ENCODE data around the gene UTP25.
"Not testable (repeated sequence)": the region's sequence is repeated elsewhere in the genome, so short reads cannot be mapped to it uniquely, and the experiment has no call there.

The UTP25 gene

DNA sequence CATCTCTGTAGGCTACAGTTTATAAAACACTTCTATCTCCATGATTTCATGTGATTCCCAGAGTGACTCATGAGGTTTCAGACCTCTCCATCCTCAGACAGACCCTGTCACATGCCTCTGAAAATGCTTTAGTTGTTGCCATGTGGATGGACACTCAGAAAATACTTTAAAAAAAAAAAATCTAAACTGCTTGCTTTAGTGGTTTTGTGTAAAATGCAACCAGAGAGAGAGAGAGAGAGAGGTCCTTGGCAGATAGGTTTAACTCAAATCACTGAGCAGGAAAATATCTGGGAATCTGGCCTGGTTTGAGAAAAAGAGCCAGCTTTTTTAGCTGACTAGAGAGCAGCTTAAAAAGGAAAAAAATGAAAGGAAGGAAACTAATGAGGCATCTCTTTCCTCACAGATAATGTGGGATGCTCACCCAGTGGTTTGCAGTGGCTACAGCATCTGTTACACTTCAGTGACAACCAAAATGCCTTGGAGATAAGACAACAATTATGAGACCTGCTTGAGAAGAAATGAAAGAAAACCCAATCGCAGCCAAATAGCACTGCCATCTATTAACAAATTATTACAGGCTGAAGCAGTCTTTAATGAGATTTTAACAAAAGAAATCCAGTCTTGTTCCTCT lies 55.7 kb downstream of the UTP25 start:
- no peaks in the 10 kb centered on the region for H3K36me3 Mint-ChIP-seq
- no peak overlapping the region for H3K27ac Mint-ChIP-seq
- H3K9me3 Mint-ChIP-seq (ENCODE audit: low read depth), result no peaks in the 10 kb centered on the region
- H3K4me3 Mint-ChIP-seq, result no peak overlapping the region
- H3K4me1 Mint-ChIP-seq (ENCODE audit: low read depth), result peaks cover 1% of the 10 kb centered on the region
- peaks cover 22% of the 10 kb centered on the region for H3K27me3 Mint-ChIP-seq

DNA sequence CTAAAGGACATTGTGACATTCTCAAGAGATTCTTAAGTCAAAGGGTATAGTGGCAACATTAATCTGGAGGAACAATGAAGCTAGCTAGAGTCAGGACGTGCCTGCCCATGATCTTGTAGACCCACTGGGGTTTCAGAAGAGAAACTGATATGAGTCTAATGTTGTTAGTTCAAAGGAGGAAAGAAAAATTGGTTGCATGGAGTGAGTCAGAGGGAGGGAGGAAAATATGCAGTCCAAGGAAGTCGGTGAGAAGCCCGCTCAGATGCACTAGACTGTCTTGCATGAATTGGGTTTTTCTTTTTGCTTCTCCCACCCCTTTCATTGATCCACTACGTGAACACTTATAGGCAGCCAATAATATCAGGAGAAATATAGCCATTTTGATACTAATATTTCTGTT lies 56.5 kb downstream of the UTP25 start:
- H3K27me3 Mint-ChIP-seq, result peaks cover 18% of the 10 kb centered on the region
- H3K4me3 Mint-ChIP-seq, result no peak overlapping the region

DNA sequence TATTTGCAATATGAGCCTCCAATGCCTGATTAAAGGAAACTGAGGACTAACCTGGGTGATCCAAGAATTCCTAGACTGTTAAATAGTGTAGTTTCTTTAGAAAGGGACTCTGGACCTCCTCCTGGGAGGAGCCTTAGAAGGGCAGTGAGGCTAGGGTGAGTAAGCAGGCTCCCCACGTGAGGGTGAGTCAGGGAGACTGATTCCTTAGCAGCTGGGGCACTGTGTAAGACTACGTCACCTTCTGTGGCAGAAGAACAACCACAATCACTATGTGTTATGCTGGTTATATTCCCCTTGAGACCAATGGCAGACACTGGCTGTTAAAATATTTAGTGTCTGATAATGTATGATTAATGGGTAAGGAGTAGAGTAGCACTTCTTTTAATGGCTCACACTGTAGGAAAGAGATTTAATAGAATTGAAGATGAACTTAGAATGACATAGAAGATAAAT lies 56.9 kb downstream of the UTP25 start:
- H3K27ac Mint-ChIP-seq, result no peak overlapping the region
- peaks cover 1% of the 10 kb centered on the region for H3K4me1 Mint-ChIP-seq (ENCODE audit: low read depth)
- H3K9me3 Mint-ChIP-seq (ENCODE audit: low read depth), result no peaks in the 10 kb centered on the region
- no peaks in the 10 kb centered on the region for H3K36me3 Mint-ChIP-seq
- H3K4me3 Mint-ChIP-seq, result no peak overlapping the region
- H3K27me3 Mint-ChIP-seq, result peaks cover 18% of the 10 kb centered on the region

More for the DNA sequence above, 56.5 kb downstream of the UTP25 start:
- Mint-ChIP-seq H3K36me3 (no peaks in the 10 kb centered on the region), H3K9me3 (ENCODE audit: low read depth) (no peaks in the 10 kb centered on the region), H3K27ac (no peak overlapping the region), H3K4me1 (ENCODE audit: low read depth) (peaks cover 1% of the 10 kb centered on the region)

DNA sequence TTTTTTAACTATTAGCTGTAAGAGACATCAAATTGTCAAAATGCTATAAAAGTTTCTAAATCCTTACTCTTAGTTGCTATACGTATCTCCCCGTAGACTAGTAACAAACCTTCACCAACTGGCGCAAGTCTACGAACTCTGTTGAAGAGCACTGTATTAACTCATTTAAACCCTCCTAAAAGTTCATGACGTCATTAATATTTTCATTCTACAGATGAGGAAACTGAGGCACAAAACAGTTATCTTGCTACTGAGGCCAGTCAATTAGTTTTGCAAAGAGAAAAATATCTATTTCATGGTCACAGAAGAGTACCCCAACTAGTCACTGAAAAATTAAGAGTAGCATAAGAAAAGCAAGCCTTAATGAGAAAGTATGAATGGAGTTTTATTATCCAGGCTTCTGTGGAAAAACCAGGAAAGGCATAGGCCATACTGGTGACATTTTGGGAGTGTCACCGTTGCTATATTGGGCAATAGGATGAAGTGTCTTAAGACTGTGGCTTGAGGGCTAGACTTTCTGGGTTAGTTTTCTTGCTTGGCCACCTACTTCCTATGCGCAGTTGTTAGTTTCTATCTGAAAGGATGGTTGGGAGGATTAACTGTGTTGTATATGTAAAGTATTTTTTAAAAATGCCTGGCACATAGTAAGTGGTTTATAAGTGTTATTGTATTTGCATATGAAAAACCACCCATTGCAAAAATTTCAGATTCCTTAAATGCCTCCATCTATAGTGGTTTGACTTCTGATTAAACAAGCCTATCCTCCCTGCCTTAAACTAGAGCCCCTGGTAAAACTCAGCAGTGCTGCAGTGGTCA lies 57.8 kb downstream of the UTP25 start:
- H3K27ac Mint-ChIP-seq, result no peak overlapping the region
- H3K27me3 Mint-ChIP-seq, result peaks cover 18% of the 10 kb centered on the region
- H3K9me3 Mint-ChIP-seq (ENCODE audit: low read depth), result no peaks in the 10 kb centered on the region
- no peak overlapping the region for H3K4me3 Mint-ChIP-seq
- H3K4me1 Mint-ChIP-seq (ENCODE audit: low read depth), result peaks cover 1% of the 10 kb centered on the region
- no peaks in the 10 kb centered on the region for H3K36me3 Mint-ChIP-seq

- Mint-ChIP-seq H3K27me3 (peaks cover 16% of the 10 kb centered on the region), H3K4me1 (ENCODE audit: low read depth) (peaks cover 1% of the 10 kb centered on the region), H3K27ac (no peak overlapping the region)
Measured at GRCh38 chr1:209886219-209886536, 58.4 kb downstream of the UTP25 start.

DNA sequence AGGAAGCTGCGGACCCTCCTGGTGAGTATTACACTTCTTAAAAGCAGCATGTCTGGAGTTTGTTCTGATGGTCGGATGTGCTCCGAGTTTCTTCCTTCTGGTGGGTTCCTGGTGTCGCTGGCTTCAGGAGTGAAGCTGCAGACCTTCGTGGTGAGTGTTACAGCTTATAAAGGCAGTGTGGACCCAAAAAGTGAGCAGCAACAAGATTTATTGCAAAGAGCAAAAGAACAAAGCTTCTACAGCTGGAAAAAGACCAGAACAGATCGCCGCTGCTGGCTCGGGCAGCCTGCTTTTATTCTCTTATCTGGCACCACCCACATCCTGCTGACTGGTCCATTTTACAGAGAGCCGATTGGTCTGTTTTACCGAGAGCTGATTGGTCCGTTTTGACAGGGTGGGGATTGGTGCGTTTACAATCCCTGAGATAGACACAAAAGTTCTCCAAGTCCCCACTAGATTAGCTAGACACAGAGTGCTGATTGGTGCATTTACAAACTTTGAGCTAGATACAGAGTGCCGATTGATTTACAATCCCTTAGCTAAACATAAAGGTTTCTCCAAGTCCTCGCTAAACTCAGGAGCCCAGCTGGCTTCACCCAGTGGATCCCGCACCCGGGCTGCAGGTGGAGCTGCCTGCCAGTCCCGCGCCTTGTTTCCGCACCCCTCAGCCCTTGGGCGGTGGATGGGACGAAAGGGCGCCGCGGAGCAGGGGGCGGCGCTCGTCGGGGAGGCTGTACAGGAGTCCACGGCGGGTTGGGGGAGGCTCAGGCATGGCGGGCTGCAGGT lies 60.7 kb downstream of the UTP25 start:
- H3K27ac Mint-ChIP-seq; H3K36me3 Mint-ChIP-seq; H3K4me3 Mint-ChIP-seq; H3K4me1 Mint-ChIP-seq (ENCODE audit: low read depth); H3K9me3 Mint-ChIP-seq (ENCODE audit: low read depth): not testable (repeated sequence)
- peaks cover 12% of the 10 kb centered on the region for H3K27me3 Mint-ChIP-seq

More at GRCh38 chr1:209886219-209886536, 58.4 kb downstream of the UTP25 start:
- H3K36me3 Mint-ChIP-seq, result no peaks in the 10 kb centered on the region
- H3K9me3 Mint-ChIP-seq (ENCODE audit: low read depth), result no peaks in the 10 kb centered on the region
- H3K4me3 Mint-ChIP-seq, result no peak overlapping the region

- H3K27me3 Mint-ChIP-seq, result peaks cover 10% of the 10 kb centered on the region
- no peaks in the 10 kb centered on the region for H3K36me3 Mint-ChIP-seq
- H3K4me1 Mint-ChIP-seq (ENCODE audit: low read depth), result peaks cover 1% of the 10 kb centered on the region
- no peak overlapping the region for H3K4me3 Mint-ChIP-seq
- H3K9me3 Mint-ChIP-seq (ENCODE audit: low read depth), result no peaks in the 10 kb centered on the region
- no peak overlapping the region for H3K27ac Mint-ChIP-seq
Measured at GRCh38 chr1:209889077-209889418, 61.3 kb downstream of the UTP25 start.

- H3K27ac Mint-ChIP-seq, result no peak overlapping the region
- no peaks in the 10 kb centered on the region for H3K36me3 Mint-ChIP-seq
- no peak overlapping the region for H3K4me3 Mint-ChIP-seq
- H3K4me1 Mint-ChIP-seq (ENCODE audit: low read depth), result peaks cover 2% of the 10 kb centered on the region
- H3K27me3 Mint-ChIP-seq, result peaks cover 10% of the 10 kb centered on the region
- no peaks in the 10 kb centered on the region for H3K9me3 Mint-ChIP-seq (ENCODE audit: low read depth)
Measured at GRCh38 chr1:209890641-209891330, 63.0 kb downstream of the UTP25 start.

GRCh38 chr1:209893751-209894150 lies 66.0 kb downstream of the UTP25 start:
- Mint-ChIP-seq H3K27me3 (peaks cover 10% of the 10 kb centered on the region), H3K9me3 (ENCODE audit: low read depth) (no peaks in the 10 kb centered on the region), H3K4me3 (no peak overlapping the region), H3K27ac (no peak overlapping the region), H3K4me1 (ENCODE audit: low read depth) (peaks cover 6% of the 10 kb centered on the region), H3K36me3 (no peaks in the 10 kb centered on the region)

DNA sequence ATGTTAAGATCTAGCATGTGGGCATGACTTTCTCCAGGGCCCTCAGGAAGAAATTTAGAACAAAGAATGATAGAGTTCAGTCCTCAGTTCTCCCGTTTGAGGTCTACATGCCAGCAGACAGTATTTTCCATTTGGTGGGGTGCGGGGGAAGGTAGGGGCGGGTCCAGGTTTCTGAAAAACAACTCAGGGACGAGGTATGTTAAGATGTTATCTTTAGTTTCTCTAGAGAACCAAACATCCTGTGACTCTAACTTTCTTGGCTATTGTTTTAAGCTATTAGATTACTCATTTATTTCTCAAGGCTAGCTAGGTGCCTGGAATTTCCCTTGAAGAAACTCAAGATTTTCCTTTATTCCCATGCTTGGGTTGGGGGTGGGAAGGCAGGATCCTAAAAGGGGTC lies 67.9 kb downstream of the UTP25 start:
- Mint-ChIP-seq H3K4me3 (no peak overlapping the region), H3K9me3 (ENCODE audit: low read depth) (no peaks in the 10 kb centered on the region), H3K27me3 (peaks cover 10% of the 10 kb centered on the region), H3K27ac (peak overlapping the region; percentile 51), H3K36me3 (no peaks in the 10 kb centered on the region), H3K4me1 (ENCODE audit: low read depth) (peaks cover 6% of the 10 kb centered on the region)

DNA sequence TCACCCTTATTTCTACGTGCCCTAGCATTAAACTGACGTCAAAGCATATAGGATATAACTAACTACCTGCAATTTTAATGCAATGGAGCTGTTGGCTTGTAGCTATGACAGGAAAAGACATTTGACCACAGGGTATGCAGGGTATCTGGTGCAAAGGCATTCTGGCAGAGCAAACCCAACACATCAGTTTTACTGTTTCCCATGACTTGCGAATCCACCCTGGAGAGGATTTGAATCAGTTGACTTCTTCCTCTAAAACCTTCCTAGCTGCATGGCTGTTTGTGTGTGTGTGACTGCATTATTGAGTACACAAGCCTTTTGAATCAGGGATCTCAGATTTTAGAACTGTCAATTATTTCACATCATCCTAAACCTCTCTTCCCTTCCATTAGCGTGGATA lies 68.6 kb downstream of the UTP25 start:
- H3K4me3 Mint-ChIP-seq, result no peak overlapping the region
- no peaks in the 10 kb centered on the region for H3K9me3 Mint-ChIP-seq (ENCODE audit: low read depth)
- peak overlapping the region; percentile 4 for H3K27ac Mint-ChIP-seq
- H3K4me1 Mint-ChIP-seq (ENCODE audit: low read depth), result peaks cover 6% of the 10 kb centered on the region
- no peaks in the 10 kb centered on the region for H3K36me3 Mint-ChIP-seq
- H3K27me3 Mint-ChIP-seq, result peaks cover 10% of the 10 kb centered on the region

GRCh38 chr1:209898271-209898670 lies 70.5 kb downstream of the UTP25 start:
- H3K4me3 Mint-ChIP-seq; H3K27me3 Mint-ChIP-seq; H3K27ac Mint-ChIP-seq; H3K36me3 Mint-ChIP-seq; H3K4me1 Mint-ChIP-seq (ENCODE audit: low read depth); H3K9me3 Mint-ChIP-seq (ENCODE audit: low read depth): not testable (repeated sequence)

GRCh38 chr1:209898851-209899250 lies 71.1 kb downstream of the UTP25 start:
- H3K4me3 Mint-ChIP-seq; H3K27me3 Mint-ChIP-seq; H3K27ac Mint-ChIP-seq; H3K4me1 Mint-ChIP-seq (ENCODE audit: low read depth); H3K9me3 Mint-ChIP-seq (ENCODE audit: low read depth); H3K36me3 Mint-ChIP-seq: not testable (repeated sequence)

DNA sequence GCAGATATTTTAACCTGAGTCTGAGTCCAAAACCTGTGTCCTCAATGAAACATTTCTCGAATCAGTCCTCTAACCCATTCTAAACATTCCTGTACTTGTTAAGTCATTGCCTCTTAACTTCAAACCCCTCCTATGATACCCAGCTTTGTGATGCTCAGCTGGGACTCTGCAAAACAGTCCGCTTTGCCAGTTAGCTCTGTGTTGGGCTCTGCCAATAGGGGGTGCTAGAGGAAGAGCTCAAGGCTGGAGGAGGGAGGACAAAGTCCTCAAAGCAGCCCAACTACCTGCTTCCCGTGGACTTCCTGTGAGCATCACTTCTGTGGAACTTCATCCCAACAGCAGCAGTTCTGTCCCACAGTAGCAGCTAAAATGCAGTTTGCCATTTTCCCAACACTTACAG lies 72.2 kb downstream of the UTP25 start:
- no peak overlapping the region for H3K27ac Mint-ChIP-seq
- H3K4me3 Mint-ChIP-seq, result no peak overlapping the region
- no peaks in the 10 kb centered on the region for H3K9me3 Mint-ChIP-seq (ENCODE audit: low read depth)
- H3K36me3 Mint-ChIP-seq, result no peaks in the 10 kb centered on the region
- peaks cover 6% of the 10 kb centered on the region for H3K4me1 Mint-ChIP-seq (ENCODE audit: low read depth)
- peaks cover 4% of the 10 kb centered on the region for H3K27me3 Mint-ChIP-seq

- H3K9me3 Mint-ChIP-seq (ENCODE audit: low read depth), result no peaks in the 10 kb centered on the region
- H3K27ac Mint-ChIP-seq, result no peak overlapping the region
- no peak overlapping the region for H3K4me3 Mint-ChIP-seq
- H3K36me3 Mint-ChIP-seq, result no peaks in the 10 kb centered on the region
- peaks cover 4% of the 10 kb centered on the region for H3K27me3 Mint-ChIP-seq
- H3K4me1 Mint-ChIP-seq (ENCODE audit: low read depth), result peaks cover 4% of the 10 kb centered on the region
Measured at GRCh38 chr1:209900734-209901133, 73.0 kb downstream of the UTP25 start.

All from activated naive CD8-positive, alpha-beta T cell (primary cell).